ENCODE measurements around the gene NTF3. TPM values are rescaled to one million over a fixed set of nuclear protein-coding genes. Genes with fewer than 3 reads are reported as not detected.

Gene NTF3
- total RNA-seq, 1 experiment from 2014 or later, result not detected

DNA sequence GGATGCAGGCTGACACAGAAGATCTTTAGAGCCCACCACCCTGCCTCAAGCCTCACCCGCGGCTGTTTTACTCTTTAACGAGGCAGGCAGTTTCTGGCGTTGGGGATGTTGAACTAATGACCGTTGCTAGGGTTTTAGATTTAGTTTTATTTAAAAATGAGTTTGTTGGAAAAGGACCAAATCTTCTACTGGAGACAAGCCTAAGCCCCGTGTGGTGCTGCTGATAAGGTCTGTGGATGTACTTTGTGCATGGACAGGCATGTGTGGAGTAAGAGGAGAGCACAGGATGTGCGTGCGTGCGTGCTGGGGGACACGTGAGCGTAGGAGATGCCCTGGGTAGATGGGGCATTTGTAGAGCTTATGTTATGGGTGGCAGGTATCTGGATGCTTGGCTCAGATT, 5.7 kb downstream of the NTF3 start:
- no peak for ATAC-seq
- no peak overlapping the region for H3K9ac ChIP-seq (ENCODE audit: low read length)
- CTCF ChIA-PET, result no interaction called here

GRCh38 chr12:5438671-5439200, 6.8 kb downstream of the NTF3 start:
- Histone ChIP-seq H3K9me3 (ENCODE audit: control insufficient read depth in 1 of 2, insufficient read depth in 1 of 2, low read depth in 1 of 2, low read length in 2 of 2) (no peaks in the 10 kb centered on the region), H2AFZ (ENCODE audit: low read depth, low read length, poor library complexity, severe bottlenecking) (no peak overlapping the region), H3K4me3 (replicated peaks in 1 of 2; ENCODE audit: low read depth in 1 of 2, low read length in 2 of 2) (no peak overlapping the region), H3K4me1 (ENCODE audit: control insufficient read depth in 1 of 2, insufficient read depth in 2 of 2, low read length in 2 of 2) (peaks cover 0 to 13% of the 10 kb centered on the region in 2 experiments; a peak in 3 of 4 replicates), H4K20me1 (ENCODE audit: insufficient read depth) (no peaks in the 10 kb centered on the region), H3K4me2 (ENCODE audit: low read length) (no peak overlapping the region), H3K79me2 (ENCODE audit: insufficient read depth, low read length) (no peaks in the 10 kb centered on the region), H3K36me3 (ENCODE audit: control insufficient read depth in 1 of 2, insufficient read depth in 2 of 2, low read length in 2 of 2) (no peaks in the 10 kb centered on the region), H3K9me2 (ENCODE audit: insufficient read depth) (no peaks in the 10 kb centered on the region), H3K27me3 (ENCODE audit: insufficient read depth, low read length) (peaks cover 38% of the 10 kb centered on the region; the same call in 1 of the 2 replicates), H3K27ac (ENCODE audit: low read depth, low read length) (no peak overlapping the region), H3K9ac (ENCODE audit: low read length) (no peak overlapping the region)
- DNase-seq (ENCODE audit: low read depth, low spot score), result no peak
- no peak for ATAC-seq
- ChIA-PET CTCF (interaction anchor here (0.6 to 1.5 kb wide), 3 partner anchors 238 to 261 kb away, joined by 3 read pairs; no protein-coding TSS in a partner anchor), RAD21 (ENCODE audit: low non-redundant PET in 1 of 2, low total read pairs in 2 of 2, uncharacterized antibody in 2 of 2, unreplicated experiment in 2 of 2) (no interaction called here), POLR2A (no interaction called here)
- intact Hi-C loops (cut with micrococcal nuclease), result no loop called here
- BruUV-seq (replicated peaks), result no TSS peak
- TF ChIP-seq SIN3A (IDR thresholded peaks at IDR 0.05; ENCODE audit: low read depth), result no peak
- TF ChIP-seq RAD21 (IDR thresholded peaks at IDR 0.05; ENCODE audit: low read depth), result no peak

More for the DNA sequence above, 5.7 kb downstream of the NTF3 start:
- Histone ChIP-seq H3K4me3 (replicated peaks in 1 of 2; ENCODE audit: low read depth in 1 of 2, low read length in 2 of 2) (no peak overlapping the region), H3K9me2 (ENCODE audit: insufficient read depth) (no peaks in the 10 kb centered on the region), H3K9me3 (ENCODE audit: control insufficient read depth in 1 of 2, insufficient read depth in 1 of 2, low read depth in 1 of 2, low read length in 2 of 2) (no peaks in the 10 kb centered on the region), H3K27ac (ENCODE audit: low read depth, low read length) (no peak overlapping the region), H3K36me3 (ENCODE audit: control insufficient read depth in 1 of 2, insufficient read depth in 2 of 2, low read length in 2 of 2) (no peaks in the 10 kb centered on the region), H4K20me1 (ENCODE audit: insufficient read depth) (no peaks in the 10 kb centered on the region), H3K27me3 (ENCODE audit: insufficient read depth, low read length) (peaks cover 33% of the 10 kb centered on the region; the same call in 1 of the 2 replicates), H2AFZ (ENCODE audit: low read depth, low read length, poor library complexity, severe bottlenecking) (no peak overlapping the region), H3K79me2 (ENCODE audit: insufficient read depth, low read length) (no peaks in the 10 kb centered on the region), H3K4me1 (ENCODE audit: control insufficient read depth in 1 of 2, insufficient read depth in 2 of 2, low read length in 2 of 2) (peaks cover 0 to 13% of the 10 kb centered on the region in 2 experiments; a peak in 3 of 4 replicates), H3K4me2 (ENCODE audit: low read length) (no peak overlapping the region)
- ChIA-PET RAD21 (ENCODE audit: low non-redundant PET in 1 of 2, low total read pairs in 2 of 2, uncharacterized antibody in 2 of 2, unreplicated experiment in 2 of 2) (no interaction called here), POLR2A (no interaction called here)
- TF ChIP-seq FOSL1 (IDR thresholded peaks at IDR 0.05; ENCODE audit: low read depth) (no peak), ZFX (IDR thresholded peaks at IDR 0.05) (no peak), CEBPB (IDR thresholded peaks at IDR 0.05; ENCODE audit: low read depth) (no peak), YY1 (IDR thresholded peaks at IDR 0.05; ENCODE audit: extremely low read depth, insufficient replicate concordance, low read depth, low read length) (no peak)
- BruUV-seq (replicated peaks), result no TSS peak
- intact Hi-C loops (cut with micrococcal nuclease), result no loop called here
- DNase-seq (ENCODE audit: low read depth, low spot score), result no peak
